Measurements from ENCODE around the gene GUCA2A.

Gene GUCA2A

DNA sequence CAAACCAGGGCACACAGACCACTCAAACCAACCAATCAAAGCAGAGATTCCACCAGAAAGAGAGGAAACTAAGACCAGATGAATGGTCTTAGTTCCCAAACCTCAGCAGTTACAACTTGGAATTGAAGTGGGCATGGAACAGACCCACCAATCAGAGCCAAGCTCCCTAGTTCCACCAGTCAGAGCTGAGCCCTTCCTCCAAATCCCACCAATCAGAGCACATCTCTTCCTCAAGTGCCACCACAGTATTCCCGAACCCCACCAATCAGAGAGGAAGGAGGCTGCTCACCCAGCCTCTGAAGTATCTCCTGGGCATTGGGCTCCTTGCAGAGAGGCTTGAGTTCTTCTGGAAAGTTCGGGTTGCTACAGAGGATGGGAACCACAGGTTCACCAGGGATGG is 1.4 kb downstream of the GUCA2A start:
- TF ChIP-seq, protein P1, sequence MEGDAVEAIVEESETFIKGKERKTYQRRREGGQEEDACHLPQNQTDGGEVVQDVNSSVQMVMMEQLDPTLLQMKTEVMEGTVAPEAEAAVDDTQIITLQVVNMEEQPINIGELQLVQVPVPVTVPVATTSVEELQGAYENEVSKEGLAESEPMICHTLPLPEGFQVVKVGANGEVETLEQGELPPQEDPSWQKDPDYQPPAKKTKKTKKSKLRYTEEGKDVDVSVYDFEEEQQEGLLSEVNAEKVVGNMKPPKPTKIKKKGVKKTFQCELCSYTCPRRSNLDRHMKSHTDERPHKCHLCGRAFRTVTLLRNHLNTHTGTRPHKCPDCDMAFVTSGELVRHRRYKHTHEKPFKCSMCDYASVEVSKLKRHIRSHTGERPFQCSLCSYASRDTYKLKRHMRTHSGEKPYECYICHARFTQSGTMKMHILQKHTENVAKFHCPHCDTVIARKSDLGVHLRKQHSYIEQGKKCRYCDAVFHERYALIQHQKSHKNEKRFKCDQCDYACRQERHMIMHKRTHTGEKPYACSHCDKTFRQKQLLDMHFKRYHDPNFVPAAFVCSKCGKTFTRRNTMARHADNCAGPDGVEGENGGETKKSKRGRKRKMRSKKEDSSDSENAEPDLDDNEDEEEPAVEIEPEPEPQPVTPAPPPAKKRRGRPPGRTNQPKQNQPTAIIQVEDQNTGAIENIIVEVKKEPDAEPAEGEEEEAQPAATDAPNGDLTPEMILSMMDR (IDR thresholded peaks at IDR 0.05; ENCODE audit: low read length, missing control alignments): no peak
- H3K4me3 ChIP-seq (replicated peaks; ENCODE audit: low read depth, low read length): no peak overlapping the region
- no peak for DNase-seq (ENCODE audit: low read depth)

DNA sequence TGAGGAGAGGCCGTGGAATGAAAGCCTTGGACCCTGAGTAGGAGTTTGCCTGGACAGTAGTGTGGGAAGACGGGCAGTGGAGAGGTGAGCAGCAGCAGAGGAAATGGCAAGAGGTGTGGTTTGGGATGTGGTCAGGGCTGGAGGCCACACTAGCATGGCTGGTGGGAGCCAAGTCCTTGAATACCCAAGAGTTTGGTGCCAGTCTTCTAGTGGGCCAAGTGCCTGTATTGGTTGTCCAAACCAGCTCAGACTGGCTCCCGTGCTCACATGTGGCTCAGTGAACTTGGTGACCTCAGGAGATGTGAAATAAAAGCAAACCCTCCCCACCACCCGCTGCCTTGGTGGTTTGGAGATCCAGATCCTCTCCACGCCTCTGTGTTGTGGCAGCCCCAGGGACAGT is 2.4 kb downstream of the GUCA2A start:
- TF ChIP-seq, protein P1 (IDR thresholded peaks at IDR 0.05; ENCODE audit: low read length, missing control alignments): no peak
- DNase-seq (ENCODE audit: low read depth): no peak
- no peak overlapping the region for H3K4me3 ChIP-seq (replicated peaks; ENCODE audit: low read depth, low read length)

DNA sequence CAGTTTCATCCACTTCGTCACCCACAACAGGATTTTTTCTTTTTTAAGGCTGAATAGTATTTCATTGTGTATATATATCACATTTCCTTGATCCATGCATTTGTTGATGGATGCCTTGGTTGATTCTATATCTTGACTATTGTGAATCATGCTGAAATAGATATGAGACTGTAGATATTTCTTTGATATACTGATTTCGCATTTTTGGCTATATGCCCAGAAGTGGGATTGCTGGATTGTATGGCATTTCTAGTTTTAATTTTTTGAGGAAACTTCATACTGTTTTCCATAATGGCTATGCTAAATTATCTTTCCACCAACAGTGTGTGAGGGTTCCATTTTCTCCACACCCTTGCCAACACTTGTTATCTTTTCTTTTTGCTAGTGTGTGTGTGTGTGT is 6.4 kb downstream of the GUCA2A start:
- TF ChIP-seq, protein P1 (IDR thresholded peaks at IDR 0.05; ENCODE audit: low read length, missing control alignments): no peak
- DNase-seq (ENCODE audit: low read depth): no peak
- no peak overlapping the region for H3K4me3 ChIP-seq (replicated peaks; ENCODE audit: low read depth, low read length)

DNA sequence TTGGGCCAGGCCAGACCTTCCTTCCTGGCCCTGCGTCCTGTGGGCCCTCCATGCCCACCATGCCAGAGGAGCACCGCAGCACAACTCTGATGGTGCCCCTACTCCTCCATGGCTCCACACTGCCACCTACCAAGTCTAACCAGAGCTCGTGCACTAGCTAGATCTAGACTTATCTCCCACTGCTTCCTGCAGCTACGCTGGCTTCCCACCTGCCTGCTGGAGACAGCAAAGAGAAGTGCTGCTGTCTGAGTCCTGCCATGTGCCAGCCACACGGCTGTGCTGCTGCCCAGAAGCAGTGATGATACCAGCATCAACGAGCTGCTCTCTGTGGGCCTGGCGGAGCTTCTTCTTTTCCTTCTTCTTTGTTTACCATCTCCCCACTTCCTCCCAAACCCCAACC is 6.9 kb downstream of the GUCA2A start:
- TF ChIP-seq, protein P1 (IDR thresholded peaks at IDR 0.05; ENCODE audit: low read length, missing control alignments): no peak
- no peak for DNase-seq (ENCODE audit: low read depth)
- H3K4me3 ChIP-seq (replicated peaks; ENCODE audit: low read depth, low read length): no peak overlapping the region

DNA sequence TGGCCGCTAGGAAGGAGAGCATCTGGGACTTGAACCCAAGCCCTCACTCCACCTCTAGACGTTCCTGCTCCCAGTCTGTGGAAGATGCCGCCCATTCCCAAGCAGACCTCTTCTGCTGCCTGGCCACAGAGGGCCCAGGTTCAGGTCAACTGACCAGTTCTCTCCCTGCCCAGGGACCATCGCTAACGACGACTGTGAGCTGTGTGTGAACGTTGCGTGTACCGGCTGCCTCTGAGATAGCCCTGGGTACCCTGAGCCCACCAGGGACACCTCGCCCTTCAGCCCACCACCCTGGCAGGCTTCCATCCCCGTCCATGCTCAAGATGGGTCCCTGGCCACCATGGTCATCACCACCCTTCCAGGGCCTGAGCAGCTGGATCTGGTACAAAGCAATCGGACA is 9.2 kb downstream of the GUCA2A start:
- H3K4me3 ChIP-seq (replicated peaks; ENCODE audit: low read depth, low read length): no peak overlapping the region
- DNase-seq (ENCODE audit: low read depth): no peak
- TF ChIP-seq, protein P1 (IDR thresholded peaks at IDR 0.05; ENCODE audit: low read length, missing control alignments): no peak

DNA sequence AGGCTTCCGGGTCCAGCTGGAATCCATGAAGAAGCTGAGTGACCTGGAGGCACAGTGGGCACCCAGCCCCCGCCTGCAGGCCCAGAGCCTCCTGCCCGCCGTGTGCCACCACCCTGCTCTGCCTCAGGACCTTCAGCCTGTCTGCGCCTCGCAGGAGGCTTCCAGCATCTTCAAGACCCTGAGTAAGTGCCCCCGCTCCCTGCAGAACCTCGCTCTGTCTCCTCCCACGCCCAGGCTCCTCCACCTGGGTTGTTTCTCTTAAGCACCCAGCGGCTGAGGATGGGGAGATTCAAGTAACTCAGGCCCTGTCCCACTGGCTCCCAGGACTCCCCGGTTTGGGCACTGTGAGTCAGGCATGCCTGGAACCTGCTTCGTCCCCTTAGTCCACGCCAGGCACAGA is 9.9 kb downstream of the GUCA2A start:
- no peak for DNase-seq (ENCODE audit: low read depth)
- no peak overlapping the region for H3K4me3 ChIP-seq (replicated peaks; ENCODE audit: low read depth, low read length)
- TF ChIP-seq, protein P1 (IDR thresholded peaks at IDR 0.05; ENCODE audit: low read length, missing control alignments): no peak

DNA sequence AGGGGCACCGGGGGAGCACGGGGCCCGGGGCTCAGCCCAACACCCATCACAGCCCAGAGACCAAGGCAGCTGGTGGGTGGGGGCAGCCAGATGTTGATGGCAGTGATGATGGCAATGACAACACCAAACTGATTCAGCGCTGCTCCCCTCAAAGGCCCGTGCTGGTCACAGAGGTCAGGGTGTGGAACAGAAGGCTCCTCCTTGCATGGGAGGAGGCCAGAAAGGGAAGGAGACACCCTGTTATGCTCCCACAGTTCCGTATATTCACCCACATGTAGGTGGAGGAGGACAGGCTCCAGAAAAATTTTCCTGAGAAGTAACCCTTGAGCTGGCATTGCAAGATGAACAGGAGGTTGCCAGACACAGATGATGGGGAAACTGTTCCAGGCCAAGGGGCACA is 10.9 kb downstream of the GUCA2A start:
- TF ChIP-seq, protein P1 (IDR thresholded peaks at IDR 0.05; ENCODE audit: low read length, missing control alignments): no peak
- no peak for DNase-seq (ENCODE audit: low read depth)
- no peak overlapping the region for H3K4me3 ChIP-seq (replicated peaks; ENCODE audit: low read depth, low read length)

Measured in fibroblast of pulmonary artery (primary cell).